Fibroblast of lung (primary cell): Measurements from ENCODE around the gene OSBPL9.

Experiments used
- CTCF ChIP-seq, 2 donors: IDR thresholded peaks in 1 of 2; conservative IDR thresholded peaks in 1 of 2; 1 replicate in 1 of 2; 2 replicates in 1 of 2; pipeline ENCODE4 v1.5.1; 2011 to 2012; ENCODE audit warnings: low read length in 2 of 2, control low read depth in 1 of 2, inconsistent platforms in 1 of 2, low read depth in 1 of 2, mild to moderate bottlenecking in 1 of 2
- EZH2 ChIP-seq: IDR thresholded peaks from 2 replicates; pipeline ENCODE4 v1.5.1; 2012; ENCODE audit warnings: low read length, control low read depth, mild to moderate bottlenecking; ENCODE audit errors: missing control alignments

- no peak for TF ChIP-seq CTCF (conservative IDR thresholded peaks at IDR 0.05 in 1 of 2, IDR thresholded peaks at IDR 0.05 in 1 of 2; ENCODE audit: low read depth in 1 of 2, low read length in 2 of 2)
- no peak for TF ChIP-seq EZH2
Measured at GRCh38 chr1:51636191-51636590, 19.3 kb downstream of the OSBPL9 start.
